Endothelial cell of umbilical vein (primary cell): ENCODE measurements around the gene NFIA.

Source experiments
- EZH2 ChIP-seq: IDR thresholded peaks from 2 replicates; pipeline ENCODE4 v1.6.1; 2012; ENCODE audit warnings: borderline replicate concordance, low read depth, mild to moderate bottlenecking, moderate library complexity, low read length, inconsistent platforms; ENCODE audit not compliant: severe bottlenecking
- FOS ChIP-seq: IDR thresholded peaks from 2 replicates; pipeline ENCODE4 v1.6.1; 2011; ENCODE audit warnings: mild to moderate bottlenecking, low read length, moderate library complexity, borderline replicate concordance; ENCODE audit not compliant: insufficient read depth
- GATA2 ChIP-seq: IDR thresholded peaks from 2 replicates; pipeline ENCODE4 v1.7.0; 2011; ENCODE audit warnings: low read depth, mild to moderate bottlenecking, moderate library complexity, mixed read lengths, low read length; ENCODE audit not compliant: insufficient read length, insufficient read depth
- MYC ChIP-seq: IDR thresholded peaks from one replicate; pipeline ENCODE4 v1.6.1; 2011; ENCODE audit warnings: mild to moderate bottlenecking, low read depth, low read length
- POLR2A ChIP-seq: IDR thresholded peaks from 2 replicates; pipeline ENCODE4 v1.6.1; 2012; ENCODE audit warnings: low read depth, mild to moderate bottlenecking, control low read depth, low read length
- POLR2AphosphoS5 ChIP-seq: IDR thresholded peaks from 2 replicates; pipeline ENCODE4 v1.6.1; 2012; ENCODE audit warnings: low read depth, mild to moderate bottlenecking, control low read depth, low read length, moderate library complexity; ENCODE audit not compliant: insufficient read depth
- TF ChIP-seq, protein P1 (sequence below), 2 donors: IDR thresholded peaks; 1 replicate in 1 of 2; 2 replicates in 1 of 2; pipeline ENCODE4 v1.5.1; 2011; ENCODE audit warnings: low read length in 2 of 2, mild to moderate bottlenecking in 2 of 2, moderate library complexity in 2 of 2, control low read depth in 1 of 2, inconsistent platforms in 1 of 2, low read depth in 1 of 2; ENCODE audit not compliant: insufficient read depth in 1 of 2; ENCODE audit errors: extremely low read depth in 1 of 2
- TF ChIP-seq, protein P2 (sequence below): IDR thresholded peaks from 2 replicates; pipeline ENCODE4 v1.6.1; 2011; ENCODE audit not compliant: insufficient read depth, insufficient read length

DNA sequence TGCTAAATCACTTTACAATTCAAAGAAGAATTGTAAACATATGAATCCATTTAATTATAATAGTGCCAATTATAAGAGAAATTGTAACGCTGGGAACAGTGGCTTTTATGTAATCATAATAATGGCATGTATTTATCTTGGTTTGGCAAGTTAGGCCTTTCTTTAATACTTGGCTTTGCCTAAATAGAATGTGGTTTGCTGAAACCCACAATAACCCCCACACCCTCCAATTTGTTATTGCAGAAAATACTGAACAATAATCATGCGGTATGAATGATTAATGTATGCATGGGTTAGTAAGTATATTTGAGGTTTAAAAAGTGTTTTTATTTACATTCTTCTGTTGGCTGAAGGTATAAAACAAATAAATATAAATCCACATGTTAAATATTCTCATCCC lies 138.2 kb downstream of the NFIA start:
- TF ChIP-seq, protein P1, sequence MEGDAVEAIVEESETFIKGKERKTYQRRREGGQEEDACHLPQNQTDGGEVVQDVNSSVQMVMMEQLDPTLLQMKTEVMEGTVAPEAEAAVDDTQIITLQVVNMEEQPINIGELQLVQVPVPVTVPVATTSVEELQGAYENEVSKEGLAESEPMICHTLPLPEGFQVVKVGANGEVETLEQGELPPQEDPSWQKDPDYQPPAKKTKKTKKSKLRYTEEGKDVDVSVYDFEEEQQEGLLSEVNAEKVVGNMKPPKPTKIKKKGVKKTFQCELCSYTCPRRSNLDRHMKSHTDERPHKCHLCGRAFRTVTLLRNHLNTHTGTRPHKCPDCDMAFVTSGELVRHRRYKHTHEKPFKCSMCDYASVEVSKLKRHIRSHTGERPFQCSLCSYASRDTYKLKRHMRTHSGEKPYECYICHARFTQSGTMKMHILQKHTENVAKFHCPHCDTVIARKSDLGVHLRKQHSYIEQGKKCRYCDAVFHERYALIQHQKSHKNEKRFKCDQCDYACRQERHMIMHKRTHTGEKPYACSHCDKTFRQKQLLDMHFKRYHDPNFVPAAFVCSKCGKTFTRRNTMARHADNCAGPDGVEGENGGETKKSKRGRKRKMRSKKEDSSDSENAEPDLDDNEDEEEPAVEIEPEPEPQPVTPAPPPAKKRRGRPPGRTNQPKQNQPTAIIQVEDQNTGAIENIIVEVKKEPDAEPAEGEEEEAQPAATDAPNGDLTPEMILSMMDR (IDR thresholded peaks at IDR 0.05; ENCODE audit: extremely low read depth in 1 of 2, insufficient read depth in 1 of 2, low read depth in 1 of 2, low read length in 2 of 2): no peak
- TF ChIP-seq, protein P2, sequence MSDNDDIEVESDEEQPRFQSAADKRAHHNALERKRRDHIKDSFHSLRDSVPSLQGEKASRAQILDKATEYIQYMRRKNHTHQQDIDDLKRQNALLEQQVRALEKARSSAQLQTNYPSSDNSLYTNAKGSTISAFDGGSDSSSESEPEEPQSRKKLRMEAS: no peak
- TF ChIP-seq POLR2A: no peak
- TF ChIP-seq EZH2: no peak
- no peak for TF ChIP-seq POLR2AphosphoS5
- no peak for TF ChIP-seq MYC
- TF ChIP-seq FOS: no peak
- no peak for TF ChIP-seq GATA2
